ENCODE results near the gene PIK3R3.

PIK3R3 gene

GRCh38 chr1:46132529-46133180, at the start of gene PIK3R3:
Gene PIK3R3 (minus strand): TSS chr1:46132629. CDS start chr1:46131952, 677 bp downstream.
- DNase-seq (ENCODE audit: low read depth in 2 of 2) = peak; percentile 97

GRCh38 chr1:46181343-46182260, 49.2 kb upstream of the PIK3R3 start:
- peak in 1 of 2 experiments; percentile 32 for DNase-seq (ENCODE audit: low read depth in 2 of 2)

GRCh38 chr1:46180082-46180616, 47.7 kb upstream of the PIK3R3 start:
- no peak for DNase-seq (ENCODE audit: low read depth in 2 of 2)

DNA sequence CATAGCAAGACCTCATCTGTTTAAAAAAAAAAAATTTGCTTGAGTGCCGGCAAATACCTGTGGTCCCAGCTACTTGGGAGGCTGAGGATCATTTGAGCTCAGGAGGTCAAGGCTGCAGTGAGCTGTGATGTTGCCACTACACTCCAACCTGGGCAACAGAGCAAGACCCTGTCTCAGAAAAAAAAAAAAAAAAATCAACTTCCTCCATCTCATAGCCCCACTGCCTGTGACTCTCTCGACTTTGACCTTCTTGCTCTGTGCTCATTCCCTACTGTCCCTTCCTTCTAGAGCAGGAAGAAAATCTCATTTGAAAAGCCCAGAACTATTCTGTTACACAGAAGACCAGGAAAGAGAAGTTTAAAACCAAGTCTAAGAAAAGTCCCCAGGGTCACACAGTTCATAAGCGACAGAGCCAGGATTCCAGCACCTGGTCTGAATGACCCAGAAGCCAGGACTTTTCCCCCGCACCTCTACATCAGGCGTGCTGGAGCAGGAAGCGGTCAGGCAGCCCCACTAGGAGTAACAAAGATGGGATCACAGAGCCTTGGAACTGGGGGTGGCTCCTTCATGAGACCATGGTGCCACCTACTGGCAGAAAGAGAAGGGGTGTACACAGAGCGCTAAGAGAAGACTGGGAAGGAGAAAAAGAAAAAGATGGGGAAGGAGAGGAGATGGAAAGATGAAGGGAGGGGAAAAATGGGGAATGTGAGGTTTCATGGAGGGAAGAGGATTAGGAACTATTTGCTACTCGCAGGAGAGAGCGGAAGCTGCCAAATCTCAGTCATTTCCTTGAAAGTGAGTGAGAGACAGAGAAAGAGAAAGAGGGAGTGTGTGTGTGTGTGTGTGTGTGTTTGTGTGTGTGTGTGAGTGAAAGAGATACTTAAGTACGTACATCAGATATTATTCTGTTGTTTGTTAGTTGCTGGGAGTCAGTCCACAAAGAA, 47.0 kb upstream of the PIK3R3 start:
- peak; percentile 57 to 64 for DNase-seq (ENCODE audit: low read depth in 2 of 2)

GRCh38 chr1:46176211-46176865, 43.9 kb upstream of the PIK3R3 start, which contains the start of gene P3R3URF:
Gene P3R3URF (minus strand): TSS chr1:46176488. CDS start chr1:46176471, 17 bp downstream.
- no peak for DNase-seq (ENCODE audit: low read depth in 2 of 2)

DNA sequence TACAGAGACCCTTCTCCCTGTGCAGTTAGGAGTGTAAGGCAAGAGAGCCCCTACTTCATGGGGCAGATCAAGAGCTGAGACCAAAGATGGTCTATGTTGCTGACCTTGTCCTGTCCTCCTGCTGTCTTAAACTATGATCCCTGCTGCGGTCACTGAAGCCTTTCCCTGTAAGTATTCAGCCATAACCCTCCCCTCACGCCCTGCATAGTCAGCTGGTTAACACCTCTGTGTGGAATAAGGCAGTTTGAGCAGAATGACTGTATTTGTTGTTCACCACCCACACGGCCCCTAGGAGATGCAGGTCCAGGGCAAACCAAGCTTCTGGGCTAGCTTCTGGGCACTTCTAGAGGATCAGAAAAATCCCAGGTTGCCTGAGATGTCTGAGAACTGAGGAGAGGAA, 42.8 kb upstream of the PIK3R3 start:
- no peak for DNase-seq (ENCODE audit: low read depth in 2 of 2)

- no peak for DNase-seq (ENCODE audit: low read depth in 2 of 2)
Measured at GRCh38 chr1:46174448-46175231, 42.2 kb upstream of the PIK3R3 start, which contains the start of gene TSPAN1. Gene TSPAN1 (plus strand): TSS chr1:46175087. CDS start chr1:46181108, 6,021 bp downstream.

DNA sequence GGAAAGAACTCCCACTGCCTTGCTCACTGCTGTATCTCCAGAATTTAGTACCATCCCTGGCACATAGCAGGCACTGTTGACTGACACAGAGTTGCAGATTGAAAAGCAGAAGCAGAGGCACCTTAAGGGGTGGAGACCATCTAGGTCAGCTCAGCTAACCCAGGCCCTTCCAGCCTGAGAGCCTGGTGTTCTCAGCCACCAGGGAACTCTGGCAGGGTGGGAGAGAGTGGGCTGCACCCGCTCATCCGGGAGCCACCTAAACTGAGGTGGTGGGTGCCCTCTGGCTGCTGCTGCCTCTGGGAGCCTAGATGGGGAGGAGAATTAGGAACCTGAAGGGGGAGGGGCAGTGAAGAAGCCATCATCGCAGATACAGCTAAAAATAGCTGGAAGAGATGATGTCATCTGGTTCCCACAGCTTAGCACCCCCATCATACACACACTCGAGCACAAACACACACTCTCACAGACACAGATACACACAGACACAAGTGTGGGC, 41.0 kb upstream of the PIK3R3 start:
- DNase-seq (ENCODE audit: low read depth in 2 of 2) = no peak

DNA sequence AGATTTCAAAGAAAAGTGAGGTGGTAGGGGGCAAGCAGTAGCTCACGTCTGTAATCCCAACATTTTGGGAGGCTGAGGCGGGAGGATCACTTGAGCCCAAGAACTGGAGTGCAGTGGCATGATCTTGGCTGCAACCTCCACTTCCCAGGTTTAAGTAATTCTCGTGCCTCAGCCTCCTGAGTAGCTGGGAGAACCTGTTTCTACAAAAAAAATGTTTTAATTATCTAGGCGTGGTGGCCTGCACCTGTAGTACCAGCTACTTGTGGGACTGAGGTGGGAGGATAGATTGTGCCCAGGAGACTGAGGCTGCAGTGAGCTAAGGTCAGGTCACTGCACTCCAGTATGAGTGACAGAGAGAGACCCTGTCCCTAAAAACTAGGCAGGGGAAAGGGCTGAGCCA, 39.9 kb upstream of the PIK3R3 start:
- DNase-seq (ENCODE audit: low read depth in 2 of 2) = no peak

DNA sequence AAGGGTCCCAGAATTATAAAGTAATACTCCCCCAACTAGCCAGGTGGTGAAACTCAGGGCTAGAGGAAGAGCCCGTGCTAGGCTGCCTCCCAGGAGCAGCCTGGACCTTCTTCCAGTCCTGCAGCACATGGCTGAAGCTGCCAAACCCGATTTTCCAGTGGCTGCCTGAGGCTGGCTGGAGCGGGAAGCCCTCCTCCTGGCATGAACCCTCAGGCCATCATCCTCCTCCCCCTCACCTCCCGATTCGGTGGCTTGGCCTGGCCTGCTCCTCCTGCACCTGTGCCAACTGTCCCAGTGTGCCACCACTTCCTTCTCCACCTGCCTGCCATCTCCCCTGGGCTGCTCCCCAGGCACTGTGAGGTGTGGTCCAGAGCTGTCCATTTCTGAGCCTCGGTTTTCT, 39.4 kb upstream of the PIK3R3 start:
- DNase-seq (ENCODE audit: low read depth in 2 of 2) = no peak

- no peak for DNase-seq (ENCODE audit: low read depth in 2 of 2)
Measured at GRCh38 chr1:46171351-46171750, 38.9 kb upstream of the PIK3R3 start.

GRCh38 chr1:46169811-46170454, 37.5 kb upstream of the PIK3R3 start:
- no peak for DNase-seq (ENCODE audit: low read depth in 2 of 2)

GRCh38 chr1:46168477-46168876, 36.0 kb upstream of the PIK3R3 start:
- no peak for DNase-seq (ENCODE audit: low read depth in 2 of 2)

- no peak for DNase-seq (ENCODE audit: low read depth in 2 of 2)
Measured at GRCh38 chr1:46166521-46167462, 34.4 kb upstream of the PIK3R3 start.

- no peak for DNase-seq (ENCODE audit: low read depth in 2 of 2)
Measured at GRCh38 chr1:46160212-46160611, 27.8 kb upstream of the PIK3R3 start.

DNA sequence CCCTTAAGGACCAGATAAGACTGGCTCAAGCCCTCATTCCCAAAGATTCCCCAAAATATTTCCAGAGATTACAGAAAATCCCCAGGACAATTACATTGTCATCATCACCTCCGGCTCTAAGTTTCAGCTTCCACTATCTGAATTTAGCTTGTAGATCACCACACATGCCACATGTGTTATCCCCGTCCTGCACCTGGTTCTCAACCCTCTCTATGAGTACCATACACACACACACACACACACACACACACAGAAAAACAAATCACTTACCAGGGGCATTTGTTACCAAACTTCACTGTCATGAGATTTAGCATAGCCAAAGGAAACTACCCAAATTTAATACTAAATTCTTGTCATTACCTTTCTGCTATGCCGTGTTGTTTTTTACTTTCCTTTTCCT, 27.1 kb upstream of the PIK3R3 start:
- DNase-seq (ENCODE audit: low read depth in 2 of 2) = no peak

GRCh38 chr1:46158312-46159281, 26.2 kb upstream of the PIK3R3 start:
- DNase-seq (ENCODE audit: low read depth in 2 of 2) = no peak
